K562 (cell line): ENCODE measurements around the gene NEU1. TPM values are rescaled to one million over a fixed set of nuclear protein-coding genes. Genes with fewer than 3 reads are reported as not detected.

Experiments
- ARID4B ChIP-seq: sonication (generic); formaldehyde crosslinking; IDR thresholded peaks from 2 replicates; pipeline ENCODE4 v1.8.0; 2022; ENCODE audit warnings: mild to moderate bottlenecking, missing genetic modification reagents
- BCOR ChIP-seq: fragments of 450-650 bp; IDR thresholded peaks from 2 replicates; pipeline ENCODE4 v1.6.1; 2016
- CBX1 ChIP-seq: sonication (generic); IDR thresholded peaks from 2 replicates; pipeline ENCODE4 v1.6.1; 2016; ENCODE audit warnings: antibody characterized with exemption, low read depth, mild to moderate bottlenecking
- FOXK1 ChIP-seq: sonication (generic); formaldehyde crosslinking; IDR thresholded peaks from 2 replicates; pipeline ENCODE4 v1.8.0; 2022; ENCODE audit warnings: missing genetic modification reagents, mild to moderate bottlenecking, borderline replicate concordance
- FOXO4 ChIP-seq: fragments of 450-650 bp; formaldehyde crosslinking; IDR thresholded peaks from 2 replicates; pipeline ENCODE4 v1.4.0; 2020; ENCODE audit warnings: mild to moderate bottlenecking, moderate library complexity
- HDAC1 ChIP-seq, 2 experiments: fragments of 450-650 bp; IDR thresholded peaks; 2 replicates each; pipeline ENCODE4 v1.6.1; 2016 to 2017; ENCODE audit warnings: inconsistent platforms in 1 of 2, mild to moderate bottlenecking in 1 of 2, moderate library complexity in 1 of 2
- HMGN3 ChIP-seq: IDR thresholded peaks from 2 replicates; pipeline ENCODE4 v1.6.1; 2011; ENCODE audit warnings: borderline replicate concordance, low read depth, mild to moderate bottlenecking, mixed read lengths, low read length; ENCODE audit not compliant: insufficient read length; ENCODE audit errors: extremely low read depth
- JUNB ChIP-seq: fragments of 450-650 bp; formaldehyde crosslinking; conservative IDR thresholded peaks from 2 replicates; pipeline ENCODE4 v1.4.0; 2020; ENCODE audit warnings: mild to moderate bottlenecking
- MECOM ChIP-seq: fragments of 250-450 bp; sonication (Bioruptor Pico); IDR thresholded peaks from 2 replicates; pipeline ENCODE4 v1.8.0; 2022; ENCODE audit warnings: inconsistent platforms
- PHTF2 ChIP-seq: fragments of 250-450 bp; sonication (Bioruptor Pico); IDR thresholded peaks from 2 replicates; pipeline ENCODE4 v1.5.0; 2021; ENCODE audit warnings: mild to moderate bottlenecking
- POLR3A ChIP-seq: IDR thresholded peaks from 2 replicates; pipeline ENCODE4 v1.6.1; 2011; ENCODE audit warnings: borderline replicate concordance, mild to moderate bottlenecking, moderate library complexity; ENCODE audit not compliant: insufficient read length, insufficient read depth; ENCODE audit errors: extremely low read depth
- RHOXF2B ChIP-seq: fragments of 250-450 bp; sonication (Bioruptor Pico); conservative IDR thresholded peaks from 2 replicates; pipeline ENCODE4 v1.5.1; 2021
- SMARCC2 ChIP-seq: fragments of 450-650 bp; IDR thresholded peaks from 2 replicates; pipeline ENCODE4 v1.6.1; 2017; ENCODE audit warnings: antibody characterized with exemption, moderate library complexity, mild to moderate bottlenecking, low read depth
- SP1 ChIP-seq: sonication (generic); formaldehyde crosslinking; IDR thresholded peaks from 2 replicates; pipeline ENCODE4 v1.8.1; 2022; ENCODE audit warnings: mild to moderate bottlenecking, missing genetic modification reagents
- SREBF1 ChIP-seq: fragments of 150-350 bp; IDR thresholded peaks from 2 replicates; pipeline ENCODE4 v1.6.1; 2014; ENCODE audit warnings: antibody characterized with exemption, low read depth, low read length, borderline replicate concordance
- USF1 ChIP-seq: sonication (generic); formaldehyde crosslinking; IDR thresholded peaks from 2 replicates; pipeline ENCODE4 v1.9.0; 2022; ENCODE audit warnings: mild to moderate bottlenecking, missing genetic modification reagents
- ZBED1 ChIP-seq: IDR thresholded peaks from 2 replicates; pipeline ENCODE4 v1.6.1; 2014
- ZNF239 ChIP-seq: fragments of 250-450 bp; sonication (Bioruptor Pico); IDR thresholded peaks from 2 replicates; pipeline ENCODE4 v1.4.0; 2020; ENCODE audit warnings: mild to moderate bottlenecking
- ZNF436 ChIP-seq: fragments of 250-450, 450-650 bp; sonication (Bioruptor Pico); formaldehyde crosslinking; IDR thresholded peaks from 2 replicates; pipeline ENCODE4 v1.7.0; 2020; ENCODE audit warnings: mild to moderate bottlenecking
- ZNF695 ChIP-seq: fragments of 450-650 bp; formaldehyde crosslinking; IDR thresholded peaks from 2 replicates; pipeline ENCODE4 v1.4.0; 2020; ENCODE audit warnings: mild to moderate bottlenecking, moderate library complexity
- polyA plus RNA-seq, 8 experiments: library from polyadenylated mRNA; depleted of rRNA in 4 of 8; stranded (reverse) in 5 of 8; unstranded in 3 of 8; fragments of >200 nt; fragmentation: Nextera tagmentation in 2 of 8; fragmentation: Illumina TruSeq in 1 of 8; extraction: Ambion mirVana in 2 of 8; extraction: Trizol in 1 of 8; gene quantifications; 2 replicates each; pipeline versions ENCODE4 v1.2.1 to v1.2.3, GENCODE V29; 2011 to 2014; ENCODE audit warnings: inconsistent platforms in 1 of 8, missing spikeins in 1 of 8
- total RNA-seq, 7 experiments: library from RNA; depleted of rRNA in 6 of 7; stranded (reverse); fragments of >200 nt in 6 of 7; fragmentation: Illumina TruSeq in 2 of 7; extraction: Trizol in 2 of 7; gene quantifications; 2 replicates each; pipeline versions ENCODE4 v1.2.1 to v1.2.3, GENCODE V29; 2011 to 2021; ENCODE audit warnings: low replicate concordance in 1 of 7

Gene NEU1
- total and polyA plus RNA-seq, 9 of the 15 experiments (the other 6 are each of a cell fraction or from before 2014, with no cell fraction given), result 14.8 to 67.8 (median 51.0) TPM

GRCh38 chr6:31817929-31818511 is 44.6 kb downstream of the NEU1 start (continued):
- TF ChIP-seq MECOM (CRISPR knock-in tag) (0 out of 2 replicates have a peak, but pooled peaks have one; percentile 12), ZNF695 (CRISPR knock-in tag) (0 out of 2 replicates have a peak, but pooled peaks have one; percentile 47), POLR3A (peak; percentile 40), ARID4B (CRISPR knock-in tag) (peak; percentile 56; the same call in 1 of the 2 replicates), PHTF2 (peak; percentile 85; the same call in 1 of the 2 replicates), HMGN3 (peak; percentile 20), JUNB (CRISPR knock-in tag) (peak; percentile 3; the same call in 1 of the 2 replicates), ZNF239 (peak; percentile 6; the same call in 1 of the 2 replicates), RHOXF2B (CRISPR knock-in tag) (peak; percentile 37; the same call in 1 of the 2 replicates), SP1 (peak; percentile 58; the same call in 1 of the 2 replicates), BCOR (peak; percentile 62), ZBED1 (peak; percentile 96; the same call in 1 of the 2 replicates), SREBF1 (0 out of 2 replicates have a peak, but pooled peaks have one; percentile 14), CBX1 (peak; percentile 30; the same call in 1 of the 2 replicates), USF1 (CRISPR knock-in tag) (peak; percentile 24; the same call in 1 of the 2 replicates), FOXK1 (peak; percentile 77; the same call in 1 of the 2 replicates), ZNF436 (CRISPR knock-in tag) (peak; percentile 58; the same call in 1 of the 2 replicates), HDAC1 (IDR thresholded peaks at IDR 0.05) (0 out of 4 replicates have a peak, but pooled peaks of 1 of the 2 experiments have one; percentile 56), SMARCC2 (0 out of 2 replicates have a peak, but pooled peaks have one; percentile 19), FOXO4 (CRISPR knock-in tag) (peak; percentile 79; the same call in 1 of the 2 replicates)
